CD8-positive, alpha-beta memory T cell (primary cell): ENCODE results near the gene GRID1. TPM values are rescaled to one million over a fixed set of nuclear protein-coding genes. Genes with fewer than 3 reads are reported as not detected.

Experiments
- CTCF ChIA-PET: fragments of 350-600 bp; sonication (Branson Sonifier 250); formaldehyde crosslinking; loops from one replicate; lab custom pipeline; 2021; ENCODE audit warnings: antibody characterized with exemption; lab: Charles Lee
- POLR2A ChIA-PET: fragments of 350-600 bp; sonication (Branson Sonifier 250); formaldehyde crosslinking; loops from one replicate; lab custom pipeline; 2021; ENCODE audit warnings: antibody characterized with exemption; lab: Charles Lee
- DNase-seq, 5 donors: peaks; one replicate each; pipeline versions ENCODE4 v3.0.0 to v3.0.0-alpha.2; 2020 to 2022; ENCODE audit warnings: mixed read lengths in 1 of 5
- H3K27ac ChIP-seq: one replicate; pipeline ENCODE4 v1.7.0; 2013; ENCODE audit warnings: low read depth, mild to moderate bottlenecking, low read length, moderate library complexity
- H3K27me3 ChIP-seq: 2 replicates; pipeline ENCODE4 v1.7.0; 2013; ENCODE audit warnings: low read length, mild to moderate bottlenecking; ENCODE audit not compliant: insufficient read depth, poor library complexity, severe bottlenecking
- H3K36me3 ChIP-seq: 2 replicates; pipeline ENCODE4 v1.7.0; 2013; ENCODE audit warnings: mild to moderate bottlenecking, low read length, moderate library complexity; ENCODE audit not compliant: insufficient read depth
- H3K4me1 ChIP-seq: 2 replicates; pipeline ENCODE4 v1.7.0; 2013; ENCODE audit warnings: mild to moderate bottlenecking, low read length, moderate library complexity; ENCODE audit not compliant: insufficient read depth
- H3K4me3 ChIP-seq: 2 replicates; pipeline ENCODE4 v1.7.0; 2013; ENCODE audit warnings: mild to moderate bottlenecking, low read length
- H3K9me3 ChIP-seq: 2 replicates; pipeline ENCODE4 v1.7.0; 2013; ENCODE audit warnings: mild to moderate bottlenecking, low read length
- H3K27ac Mint-ChIP-seq, 8 donors: one replicate each; pipeline ENCODE4 v1.8.0; 2020 to 2021; ENCODE audit warnings: mixed read lengths in 8 of 8, mild to moderate bottlenecking in 6 of 8, inconsistent platforms in 3 of 8, moderate library complexity in 3 of 8
- H3K27me3 Mint-ChIP-seq, 2 donors: one replicate each; pipeline ENCODE4 v1.8.0; 2020 to 2021; ENCODE audit warnings: mixed read lengths in 2 of 2, mild to moderate bottlenecking in 1 of 2, moderate library complexity in 1 of 2
- H3K36me3 Mint-ChIP-seq, 3 donors: one replicate each; pipeline ENCODE4 v1.8.0; 2020 to 2021; ENCODE audit warnings: mixed read lengths in 3 of 3, inconsistent platforms in 1 of 3, mild to moderate bottlenecking in 1 of 3
- H3K4me1 Mint-ChIP-seq, 3 donors: one replicate each; pipeline ENCODE4 v1.8.0; 2020 to 2021; ENCODE audit warnings: mixed read lengths in 3 of 3, inconsistent platforms in 1 of 3, mild to moderate bottlenecking in 1 of 3
- H3K4me3 Mint-ChIP-seq, 7 donors: one replicate each; pipeline ENCODE4 v1.8.0; 2020 to 2021; ENCODE audit warnings: mixed read lengths in 7 of 7, mild to moderate bottlenecking in 6 of 7, moderate library complexity in 4 of 7, inconsistent platforms in 2 of 7
- H3K9me3 Mint-ChIP-seq, 5 donors: one replicate each; pipeline ENCODE4 v1.8.0; 2020 to 2022; ENCODE audit warnings: mixed read lengths in 5 of 5, mild to moderate bottlenecking in 3 of 5, moderate library complexity in 2 of 5, inconsistent platforms in 1 of 5
- polyA plus RNA-seq: library from polyadenylated mRNA; unstranded; fragments of 300-500 nt; fragmentation: Illumina TruSeq; gene quantifications from one replicate; pipeline ENCODE4 v1.2.3, GENCODE V29; 2021
- total RNA-seq, 2 experiments: library from RNA; stranded (reverse); gene quantifications; one replicate each; pipeline ENCODE4 v1.2.3, GENCODE V29; 2021

The GRID1 gene
- total and polyA plus RNA-seq, 3 experiments from 2014 or later = not detected

GRCh38 chr10:86168256-86168655 lies 198.3 kb downstream of the GRID1 start:
- POLR2A ChIA-PET = no interaction called here
- no peaks in the 10 kb centered on the region for H3K36me3 Mint-ChIP-seq
- no peak overlapping the region for H3K4me3 Mint-ChIP-seq
- H3K9me3 ChIP-seq = no peaks in the 10 kb centered on the region
- no peaks in the 10 kb centered on the region for H3K4me1 Mint-ChIP-seq
- no peaks in the 10 kb centered on the region for H3K36me3 ChIP-seq
- DNase-seq = no peak
- no peaks in the 10 kb centered on the region for H3K27me3 ChIP-seq
- CTCF ChIA-PET = no interaction called here
- H3K9me3 Mint-ChIP-seq = peaks cover 0 to 3% (median 0%) of the 10 kb centered on the region in 5 donors
- peaks cover 1 to 3% of the 10 kb centered on the region in 2 donors for H3K27me3 Mint-ChIP-seq
- H3K4me1 ChIP-seq = no peaks in the 10 kb centered on the region
- H3K27ac Mint-ChIP-seq = no peak overlapping the region
- no peak overlapping the region for H3K4me3 ChIP-seq
- H3K27ac ChIP-seq = no peak overlapping the region

DNA sequence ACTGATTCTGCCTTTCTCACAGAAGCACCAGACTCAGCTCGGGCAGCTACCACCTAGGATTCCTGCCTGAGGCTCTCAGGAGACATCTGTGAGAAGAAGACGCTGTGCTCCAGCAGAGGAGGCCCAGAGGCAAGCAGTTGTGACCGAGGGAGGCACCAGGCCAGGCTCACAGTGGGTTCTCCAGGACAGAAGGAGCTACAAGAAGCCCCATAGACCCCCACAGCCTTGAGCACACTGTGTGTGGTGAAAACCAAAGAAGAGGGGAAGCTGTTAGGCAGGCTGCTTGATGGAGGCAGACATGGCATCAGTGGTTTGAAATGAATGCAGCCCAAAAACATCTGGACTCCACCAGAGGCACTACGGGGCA lies 198.8 kb downstream of the GRID1 start:
- H3K4me1 Mint-ChIP-seq = no peaks in the 10 kb centered on the region
- no peak for DNase-seq
- H3K36me3 Mint-ChIP-seq = no peaks in the 10 kb centered on the region
- no peaks in the 10 kb centered on the region for H3K27me3 ChIP-seq
- peaks cover 0 to 3% (median 0%) of the 10 kb centered on the region in 5 donors for H3K9me3 Mint-ChIP-seq
- H3K27me3 Mint-ChIP-seq = peaks cover 1 to 3% of the 10 kb centered on the region in 2 donors
- no peak overlapping the region for H3K27ac Mint-ChIP-seq
- H3K4me3 ChIP-seq = no peak overlapping the region
- H3K9me3 ChIP-seq = no peaks in the 10 kb centered on the region
- CTCF ChIA-PET = no interaction called here
- H3K4me1 ChIP-seq = no peaks in the 10 kb centered on the region
- no peaks in the 10 kb centered on the region for H3K36me3 ChIP-seq
- POLR2A ChIA-PET = no interaction called here
- H3K4me3 Mint-ChIP-seq = no peak overlapping the region
- H3K27ac ChIP-seq = no peak overlapping the region

GRCh38 chr10:86167121-86167761 lies 199.4 kb downstream of the GRID1 start:
- Mint-ChIP-seq H3K9me3 (peaks cover 0 to 3% (median 0%) of the 10 kb centered on the region in 5 donors), H3K4me1 (no peaks in the 10 kb centered on the region), H3K4me3 (no peak overlapping the region), H3K36me3 (no peaks in the 10 kb centered on the region), H3K27ac (no peak overlapping the region), H3K27me3 (peaks cover 1 to 3% of the 10 kb centered on the region in 2 donors)
- no peaks in the 10 kb centered on the region for H3K27me3 ChIP-seq
- no peaks in the 10 kb centered on the region for H3K9me3 ChIP-seq
- no peak overlapping the region for H3K4me3 ChIP-seq
- no peak for DNase-seq
- no peaks in the 10 kb centered on the region for H3K4me1 ChIP-seq
- POLR2A ChIA-PET = no interaction called here
- CTCF ChIA-PET = no interaction called here
- H3K36me3 ChIP-seq = no peaks in the 10 kb centered on the region
- H3K27ac ChIP-seq = no peak overlapping the region

GRCh38 chr10:86165666-86166065 lies 200.9 kb downstream of the GRID1 start:
- H3K4me1 ChIP-seq = no peaks in the 10 kb centered on the region
- ChIA-PET POLR2A (no interaction called here), CTCF (no interaction called here)
- H3K4me1 Mint-ChIP-seq = no peaks in the 10 kb centered on the region
- H3K36me3 ChIP-seq = no peaks in the 10 kb centered on the region
- DNase-seq = no peak
- H3K9me3 Mint-ChIP-seq = peaks cover 0 to 3% (median 0%) of the 10 kb centered on the region in 5 donors
- no peak overlapping the region for H3K4me3 Mint-ChIP-seq
- no peaks in the 10 kb centered on the region for H3K27me3 ChIP-seq
- no peak overlapping the region for H3K27ac Mint-ChIP-seq
- peaks cover 3 to 4% of the 10 kb centered on the region in 2 donors for H3K27me3 Mint-ChIP-seq
- H3K27ac ChIP-seq = no peak overlapping the region
- no peaks in the 10 kb centered on the region for H3K9me3 ChIP-seq
- H3K4me3 ChIP-seq = no peak overlapping the region
- H3K36me3 Mint-ChIP-seq = no peaks in the 10 kb centered on the region

DNA sequence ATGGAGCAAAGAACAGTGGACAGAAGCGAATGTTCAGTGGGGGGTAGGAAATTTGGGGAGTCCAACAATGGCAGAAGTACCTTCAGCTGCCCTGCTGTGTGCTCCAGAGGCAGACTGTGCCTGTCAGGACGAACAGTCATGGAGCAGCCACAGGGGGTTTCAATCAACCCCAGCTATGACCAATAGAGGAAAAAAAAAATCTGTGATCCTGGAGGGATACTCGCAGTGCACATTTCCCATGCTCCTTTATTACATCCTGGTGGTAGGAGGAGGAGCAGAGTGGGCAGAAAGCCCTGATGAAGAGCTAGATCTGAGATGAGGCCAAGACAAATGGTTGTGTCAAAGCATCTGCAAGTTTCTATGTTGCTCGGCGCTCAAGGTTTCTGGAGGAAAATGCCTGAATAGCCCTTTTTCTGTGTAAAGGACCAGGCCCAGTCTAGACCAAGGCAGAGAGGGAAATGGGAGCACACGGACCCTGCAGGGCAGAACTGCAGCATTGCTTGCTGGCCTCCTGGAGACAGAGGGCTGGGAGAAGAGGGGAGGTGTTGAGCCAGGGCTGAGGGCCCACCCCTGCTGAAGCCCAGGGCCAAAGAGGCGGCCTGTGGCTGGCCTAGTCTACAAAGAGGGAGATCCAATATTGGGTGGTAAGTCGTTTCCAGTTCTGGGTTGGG lies 201.5 kb downstream of the GRID1 start:
- H3K27ac Mint-ChIP-seq = no peak overlapping the region
- H3K27ac ChIP-seq = no peak overlapping the region
- H3K36me3 Mint-ChIP-seq = no peaks in the 10 kb centered on the region
- H3K9me3 ChIP-seq = no peaks in the 10 kb centered on the region
- H3K27me3 Mint-ChIP-seq = peaks cover 3 to 4% of the 10 kb centered on the region in 2 donors
- H3K9me3 Mint-ChIP-seq = no peaks in the 10 kb centered on the region
- no peak overlapping the region for H3K4me3 Mint-ChIP-seq
- DNase-seq = no peak
- H3K4me1 Mint-ChIP-seq = no peaks in the 10 kb centered on the region
- H3K4me3 ChIP-seq = no peak overlapping the region
- no peaks in the 10 kb centered on the region for H3K27me3 ChIP-seq
- POLR2A ChIA-PET = no interaction called here
- H3K36me3 ChIP-seq = no peaks in the 10 kb centered on the region
- CTCF ChIA-PET = no interaction called here
- H3K4me1 ChIP-seq = no peaks in the 10 kb centered on the region

- no peaks in the 10 kb centered on the region for H3K9me3 ChIP-seq
- no peak for DNase-seq
- no peaks in the 10 kb centered on the region for H3K36me3 ChIP-seq
- no peaks in the 10 kb centered on the region for H3K4me1 ChIP-seq
- H3K4me1 Mint-ChIP-seq = no peaks in the 10 kb centered on the region
- no peaks in the 10 kb centered on the region for H3K27me3 ChIP-seq
- peaks cover 1 to 4% of the 10 kb centered on the region in 2 donors for H3K27me3 Mint-ChIP-seq
- H3K4me3 ChIP-seq = no peak overlapping the region
- POLR2A ChIA-PET = no interaction called here
- no peaks in the 10 kb centered on the region for H3K36me3 Mint-ChIP-seq
- H3K9me3 Mint-ChIP-seq = no peaks in the 10 kb centered on the region
- peak overlapping the region in 1 of 8 donors; percentile 74 for H3K27ac Mint-ChIP-seq
- H3K27ac ChIP-seq = no peak overlapping the region
- no peak overlapping the region for H3K4me3 Mint-ChIP-seq
- CTCF ChIA-PET = no interaction called here
These were observed 202.3 kb downstream of the GRID1 start for GRCh38 chr10:86164174-86164774.

GRCh38 chr10:86163522-86164173 lies 202.9 kb downstream of the GRID1 start:
- Mint-ChIP-seq H3K4me3 (no peak overlapping the region), H3K27me3 (peaks cover 0 to 4% of the 10 kb centered on the region in 2 donors), H3K27ac (peak overlapping the region in 1 of 8 donors; percentile 74), H3K4me1 (no peaks in the 10 kb centered on the region), H3K9me3 (no peaks in the 10 kb centered on the region), H3K36me3 (no peaks in the 10 kb centered on the region)
- POLR2A ChIA-PET = no interaction called here
- DNase-seq = no peak
- no peaks in the 10 kb centered on the region for H3K9me3 ChIP-seq
- H3K36me3 ChIP-seq = no peaks in the 10 kb centered on the region
- no peaks in the 10 kb centered on the region for H3K27me3 ChIP-seq
- no peak overlapping the region for H3K27ac ChIP-seq
- no peak overlapping the region for H3K4me3 ChIP-seq
- CTCF ChIA-PET = no interaction called here
- no peaks in the 10 kb centered on the region for H3K4me1 ChIP-seq
